Calu3 (cell line): ENCODE data around the gene CCDC106. TPM values are rescaled to one million over a fixed set of nuclear protein-coding genes. Genes with fewer than 3 reads are reported as not detected.
A peak's percentile ranks its signal among the peaks of the same experiment; 100 is the strongest.

ENCODE experiments used
- BruUV-seq: library from RNA; stranded (reverse); fragments of 400-500 nt; replicated peaks from 2 replicates; lab custom pipeline; 2021; lab: Mats Ljungman, UMichigan
- CTCF ChIA-PET: fragments of 300-600 bp; sonication (Branson Sonifier 250); formaldehyde crosslinking; loops from one replicate; lab custom pipeline; 2022; ENCODE audit warnings: antibody characterized with exemption; lab: Charles Lee
- DNase-seq: peaks from one replicate; pipeline ENCODE4 v3.0.0; 2022
- H3K27ac Mint-ChIP-seq: one replicate; pipeline ENCODE4 v1.8.0; 2022; ENCODE audit warnings: mixed read lengths; ENCODE audit not compliant: unreplicated experiment
- H3K27me3 Mint-ChIP-seq: one replicate; pipeline ENCODE4 v1.8.0; 2022; ENCODE audit warnings: mixed read lengths; ENCODE audit not compliant: unreplicated experiment
- H3K36me3 Mint-ChIP-seq: one replicate; pipeline ENCODE4 v1.8.0; 2022; ENCODE audit warnings: mild to moderate bottlenecking, moderate library complexity, mixed read lengths; ENCODE audit not compliant: insufficient read depth, unreplicated experiment
- H3K4me1 Mint-ChIP-seq: one replicate; pipeline ENCODE4 v1.8.0; 2022; ENCODE audit warnings: mild to moderate bottlenecking, low read depth, mixed read lengths; ENCODE audit not compliant: unreplicated experiment
- H3K4me3 Mint-ChIP-seq: one replicate; pipeline ENCODE4 v1.8.0; 2022; ENCODE audit warnings: mild to moderate bottlenecking, low read depth, moderate library complexity, mixed read lengths; ENCODE audit not compliant: unreplicated experiment
- H3K9me3 Mint-ChIP-seq: one replicate; pipeline ENCODE4 v1.8.0; 2022; ENCODE audit warnings: low read depth, mixed read lengths; ENCODE audit not compliant: unreplicated experiment
- intact Hi-C: fragments of 100-400 bp; cut with micrococcal nuclease; formaldehyde crosslinking; loops from one replicate; pipeline ENCODE4 v1.10.0; 2022; ENCODE audit not compliant: unreplicated experiment
- total RNA-seq: library from RNA; stranded (reverse); gene quantifications from 2 replicates; pipeline ENCODE4 v1.2.3, GENCODE V29; 2022
- TF ChIP-seq, protein P1 (sequence below): fragments of 200-600 bp; IDR thresholded peaks from one replicate; pipeline ENCODE4 v1.8.0; 2022; ENCODE audit warnings: antibody characterized with exemption; ENCODE audit not compliant: unreplicated experiment

The CCDC106 gene
- total RNA-seq, 1 experiment from 2014 or later, result 12.7 TPM

GRCh38 chr19:55606471-55606787 is 41.6 kb upstream of the CCDC106 start:
- BruUV-seq, result TSS peak; percentile 27
- Mint-ChIP-seq H3K4me1 (peaks cover 28% of the 10 kb centered on the region), H3K4me3 (peak overlapping the region; percentile 86), H3K27me3 (no peaks in the 10 kb centered on the region), H3K27ac (peak overlapping the region; percentile 84), H3K36me3 (peaks cover 53% of the 10 kb centered on the region), H3K9me3 (no peaks in the 10 kb centered on the region)
- TF ChIP-seq, protein P1, sequence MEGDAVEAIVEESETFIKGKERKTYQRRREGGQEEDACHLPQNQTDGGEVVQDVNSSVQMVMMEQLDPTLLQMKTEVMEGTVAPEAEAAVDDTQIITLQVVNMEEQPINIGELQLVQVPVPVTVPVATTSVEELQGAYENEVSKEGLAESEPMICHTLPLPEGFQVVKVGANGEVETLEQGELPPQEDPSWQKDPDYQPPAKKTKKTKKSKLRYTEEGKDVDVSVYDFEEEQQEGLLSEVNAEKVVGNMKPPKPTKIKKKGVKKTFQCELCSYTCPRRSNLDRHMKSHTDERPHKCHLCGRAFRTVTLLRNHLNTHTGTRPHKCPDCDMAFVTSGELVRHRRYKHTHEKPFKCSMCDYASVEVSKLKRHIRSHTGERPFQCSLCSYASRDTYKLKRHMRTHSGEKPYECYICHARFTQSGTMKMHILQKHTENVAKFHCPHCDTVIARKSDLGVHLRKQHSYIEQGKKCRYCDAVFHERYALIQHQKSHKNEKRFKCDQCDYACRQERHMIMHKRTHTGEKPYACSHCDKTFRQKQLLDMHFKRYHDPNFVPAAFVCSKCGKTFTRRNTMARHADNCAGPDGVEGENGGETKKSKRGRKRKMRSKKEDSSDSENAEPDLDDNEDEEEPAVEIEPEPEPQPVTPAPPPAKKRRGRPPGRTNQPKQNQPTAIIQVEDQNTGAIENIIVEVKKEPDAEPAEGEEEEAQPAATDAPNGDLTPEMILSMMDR, result no peak
- CTCF ChIA-PET, result interaction anchor here (0.6 to 2.0 kb wide), 15 partner anchors 11 to 460 kb away, joined by 3 to 15 read pairs (median 4); partner anchors contain the start of genes NAT14 and ZNF784
- DNase-seq, result no peak
- intact Hi-C loops, result loop anchor here (1.0 to 2.0 kb wide), 2 partner anchors 58 to 90 kb away; no protein-coding TSS in a partner anchor

DNA sequence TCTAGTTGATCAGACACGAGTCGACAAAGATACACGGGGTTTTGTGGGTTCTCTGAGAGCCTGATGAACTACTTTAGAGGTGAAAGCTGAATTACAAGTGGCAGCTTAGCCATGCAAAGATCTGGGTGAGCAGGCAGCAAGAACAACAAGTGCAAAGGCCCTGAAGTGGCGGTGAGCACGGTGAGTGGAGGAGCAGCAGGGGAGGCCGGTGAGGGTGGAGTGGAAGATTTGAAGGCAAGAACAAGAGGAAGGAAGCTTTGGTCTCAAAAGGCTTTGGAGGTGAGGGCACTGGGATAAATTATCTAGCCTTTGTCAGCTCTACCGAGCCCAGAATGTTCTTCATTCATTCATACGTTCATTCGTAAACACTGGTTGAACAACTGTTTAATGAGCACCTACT is 41.2 kb upstream of the CCDC106 start:
- no peaks in the 10 kb centered on the region for H3K27me3 Mint-ChIP-seq
- peaks cover 28% of the 10 kb centered on the region for H3K4me1 Mint-ChIP-seq
- no peaks in the 10 kb centered on the region for H3K9me3 Mint-ChIP-seq
- peaks cover 49% of the 10 kb centered on the region for H3K36me3 Mint-ChIP-seq
- peak overlapping the region; percentile 86 for H3K4me3 Mint-ChIP-seq
- intact Hi-C loops, result loop anchor here (1.0 to 2.0 kb wide), 2 partner anchors 58 to 91 kb away; no protein-coding TSS in a partner anchor
- no TSS peak for BruUV-seq
- peak overlapping the region; percentile 84 for H3K27ac Mint-ChIP-seq
- TF ChIP-seq, protein P1, result no peak
- no peak for DNase-seq
- CTCF ChIA-PET, result interaction anchor here (0.6 to 2.0 kb wide), 13 partner anchors 11 to 461 kb away, joined by 3 to 15 read pairs (median 4); partner anchors contain the start of genes NAT14 and ZNF784

- intact Hi-C loops, result no loop called here
- Mint-ChIP-seq H3K27ac (no peak overlapping the region), H3K4me3 (no peak overlapping the region), H3K4me1 (peaks cover 25% of the 10 kb centered on the region), H3K27me3 (no peaks in the 10 kb centered on the region), H3K36me3 (peaks cover 31% of the 10 kb centered on the region), H3K9me3 (no peaks in the 10 kb centered on the region)
- BruUV-seq, result no TSS peak
- TF ChIP-seq, protein P1, result no peak
- no peak for DNase-seq
- CTCF ChIA-PET, result no interaction called here
These were observed 38.7 kb upstream of the CCDC106 start for GRCh38 chr19:55609326-55609725.

DNA sequence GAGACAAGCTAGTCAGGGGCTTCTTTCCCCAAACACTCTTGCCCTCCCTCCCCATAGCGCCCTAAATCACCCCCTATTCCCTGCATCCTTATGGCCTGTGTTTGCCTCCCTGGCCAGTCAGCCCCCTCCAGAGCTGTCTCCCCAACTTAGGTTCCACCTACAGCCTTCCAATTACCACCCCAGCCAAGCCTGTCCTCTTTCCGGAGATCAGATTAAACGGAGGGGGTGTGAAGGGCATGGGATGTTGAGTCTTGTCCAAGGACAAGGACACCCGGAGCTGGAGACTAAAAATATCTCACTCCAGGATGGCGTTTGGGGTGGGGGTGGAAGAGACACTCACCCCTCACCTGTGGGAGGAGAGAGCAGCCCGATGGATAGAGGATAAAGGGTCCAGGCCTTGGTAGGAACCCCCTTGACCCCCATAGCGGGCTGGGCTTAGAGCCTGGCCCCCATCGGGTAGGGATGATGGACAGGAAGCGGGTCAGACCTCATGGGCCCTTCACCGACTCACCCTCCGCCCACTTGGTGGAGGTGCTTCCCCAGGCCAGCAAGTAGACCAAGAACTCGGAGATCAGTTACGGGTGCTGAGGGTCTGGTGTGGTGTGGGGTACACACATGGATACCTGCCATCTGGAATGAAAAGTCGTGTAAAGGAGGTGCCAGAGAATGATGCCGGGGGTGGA is 36.6 kb upstream of the CCDC106 start:
- Mint-ChIP-seq H3K27me3 (no peaks in the 10 kb centered on the region), H3K4me1 (peaks cover 15% of the 10 kb centered on the region), H3K36me3 (peaks cover 28% of the 10 kb centered on the region), H3K27ac (no peak overlapping the region), H3K9me3 (no peaks in the 10 kb centered on the region), H3K4me3 (no peak overlapping the region)
- BruUV-seq, result no TSS peak
- no peak for DNase-seq
- TF ChIP-seq, protein P1, result no peak
- intact Hi-C loops, result no loop called here
- CTCF ChIA-PET, result no interaction called here
